ENCODE data around the gene USH2A. TPM values are rescaled to one million over a fixed set of nuclear protein-coding genes. Genes with fewer than 3 reads are reported as not detected.

The USH2A gene
- polyA plus RNA-seq, 1 of the 3 experiments (the other 2 are of a cell fraction) = under 0.01 TPM

- H3K36me3 ChIP-seq (replicated peaks in 1 of 2; ENCODE audit: control insufficient read depth in 1 of 2, insufficient read depth in 2 of 2, low read length in 1 of 2) = no peaks in the 10 kb centered on the region
- no peaks in the 10 kb centered on the region for H3K79me2 ChIP-seq (ENCODE audit: insufficient read depth)
- H3K4me2 ChIP-seq = no peak overlapping the region
- H3K27me3 ChIP-seq (ENCODE audit: insufficient read depth) = no peaks in the 10 kb centered on the region
- H3K9me3 ChIP-seq = no peaks in the 10 kb centered on the region
- no peak overlapping the region for H3K27ac ChIP-seq (ENCODE audit: low read depth in 2 of 2, low read length in 1 of 2)
- no peaks in the 10 kb centered on the region for H4K20me1 ChIP-seq (ENCODE audit: insufficient read depth)
- peak; percentile 1 for DNase-seq
- no peaks in the 10 kb centered on the region for H3F3A ChIP-seq (replicated peaks; ENCODE audit: insufficient read depth)
- no peaks in the 10 kb centered on the region; a peak in 1 of 4 replicates for H3K4me1 ChIP-seq (ENCODE audit: control insufficient read depth in 1 of 2, insufficient read depth in 2 of 2, low read depth in 1 of 2, low read length in 1 of 2)
- no peak overlapping the region for H2AFZ ChIP-seq (ENCODE audit: low read depth)
- CTCF ChIA-PET = no interaction called here
- TF ChIP-seq USF2 (IDR thresholded peaks at IDR 0.05; ENCODE audit: borderline replicate concordance, low read depth, low read length) (no peak), POLR2AphosphoS5 (IDR thresholded peaks at IDR 0.05; ENCODE audit: low read depth, low read length) (no peak), USF1 (IDR thresholded peaks at IDR 0.05; ENCODE audit: borderline replicate concordance, low read depth) (no peak), PBX3 (IDR thresholded peaks at IDR 0.05) (no peak), EP300 (IDR thresholded peaks at IDR 0.05; ENCODE audit: borderline replicate concordance in 1 of 2, low read depth in 1 of 2, low read length in 1 of 2) (no peak), MXI1 (IDR thresholded peaks at IDR 0.05; ENCODE audit: low read depth, low read length) (no peak), IRF3 (IDR thresholded peaks at IDR 0.05; ENCODE audit: low read depth, low read length) (no peak), GATA2 (CRISPR knock-in tag; IDR thresholded peaks at IDR 0.05) (no peak), FOXJ3 (CRISPR knock-in tag; IDR thresholded peaks at IDR 0.05) (no peak), RFX5 (IDR thresholded peaks at IDR 0.05; ENCODE audit: low read length) (no peak), GABPA (IDR thresholded peaks at IDR 0.05; ENCODE audit: low read depth) (no peak), CTCF (IDR thresholded peaks at IDR 0.05) (no peak), NRF1 (IDR thresholded peaks at IDR 0.05; ENCODE audit: low read depth, low read length) (no peak), CHD2 (IDR thresholded peaks at IDR 0.05; ENCODE audit: low read length, partially characterized antibody) (no peak), EZH2phosphoT487 (IDR thresholded peaks at IDR 0.05; ENCODE audit: borderline replicate concordance, low read depth) (no peak), REST (IDR thresholded peaks at IDR 0.05; ENCODE audit: low read depth, low read length) (no peak), FOSL2 (IDR thresholded peaks at IDR 0.05; ENCODE audit: borderline replicate concordance, low read depth) (no peak)
- no peak overlapping the region for H3K4me3 ChIP-seq (ENCODE audit: low read depth in 2 of 2, low read length in 1 of 2)
- no peaks in the 10 kb centered on the region for H3K9me2 ChIP-seq
- 67% methylated on average over 7 of the region's 7 CpGs for WGBS (ENCODE audit: low lambda C conversion rate)
- no peak overlapping the region for H3K9ac ChIP-seq
- POLR2A ChIA-PET = no interaction called here
These were observed 465.6 kb downstream of the USH2A start for GRCh38 chr1:215957663-215958062.
